SU-DHL-6 (cell line): ENCODE data around the gene RASSF1.

Experiments used
- H2AFZ ChIP-seq: fragments of 200-600 bp; sonication (generic); 2 replicates; pipeline ENCODE4 v1.6.1; 2014; ENCODE audit warnings: low read depth, mild to moderate bottlenecking, moderate library complexity, mixed read lengths, antibody characterized with exemption, low read length; ENCODE audit not compliant: severe bottlenecking
- H3F3A ChIP-seq: fragments of 200-600 bp; shearing (Covaris generic); 2 replicates; pipeline ENCODE4 v1.6.0; 2016; ENCODE audit warnings: antibody characterized with exemption, mild to moderate bottlenecking; ENCODE audit not compliant: insufficient read depth
- H3K27ac ChIP-seq: fragments of 200-600 bp; sonication (generic); 2 replicates; pipeline ENCODE4 v1.5.1; 2016; ENCODE audit warnings: low read depth, mild to moderate bottlenecking, low read length, moderate library complexity, mixed read lengths
- H3K27me3 ChIP-seq: fragments of 200-600 bp; sonication (generic), shearing (Covaris generic); 2 replicates; pipeline ENCODE4 v1.6.0; 2014; ENCODE audit warnings: mild to moderate bottlenecking, low read length
- H3K36me3 ChIP-seq: fragments of 200-600 bp; sonication (generic); 2 replicates; pipeline ENCODE4 v1.6.1; 2014; ENCODE audit warnings: mild to moderate bottlenecking, low read length, mixed read lengths
- H3K4me2 ChIP-seq: fragments of 300-600, 200-600 bp; shearing (Covaris generic), sonication (generic); 2 replicates; pipeline ENCODE4 v1.6.0; 2014; ENCODE audit warnings: low read length, low read depth, mild to moderate bottlenecking; ENCODE audit not compliant: poor library complexity, severe bottlenecking
- H3K4me3 ChIP-seq: fragments of 200-600 bp; sonication (generic); 2 replicates; pipeline ENCODE4 v1.5.1; 2014; ENCODE audit warnings: antibody characterized with exemption, low read length, mild to moderate bottlenecking, mixed read lengths; ENCODE audit not compliant: insufficient read depth, poor library complexity, severe bottlenecking
- H3K79me2 ChIP-seq: fragments of 200-600 bp; sonication (generic); 2 replicates; pipeline ENCODE4 v1.6.1; 2014; ENCODE audit warnings: mild to moderate bottlenecking, low read length, moderate library complexity; ENCODE audit not compliant: insufficient read depth
- H3K9ac ChIP-seq: fragments of 200-600 bp; sonication (generic); 2 replicates; pipeline ENCODE4 v1.7.0; 2014; ENCODE audit warnings: mild to moderate bottlenecking, low read length
- H3K9me2 ChIP-seq: fragments of 200-600 bp; sonication (generic); replicated peaks from 2 replicates; pipeline ENCODE4 v1.6.1; 2014; ENCODE audit warnings: low read length; ENCODE audit not compliant: insufficient read depth
- H3K9me3 ChIP-seq: fragments of 200-600 bp; sonication (generic); 2 replicates; pipeline ENCODE4 v1.6.1; 2014; ENCODE audit warnings: low read length, mixed read lengths; ENCODE audit not compliant: insufficient read depth
- H4K20me1 ChIP-seq: fragments of 200-600 bp; sonication (generic); 2 replicates; pipeline ENCODE4 v1.6.1; 2014; ENCODE audit warnings: low read depth, mild to moderate bottlenecking, antibody characterized with exemption, low read length, moderate library complexity, mixed read lengths
- CTCF ChIP-seq: fragments of 200-600 bp; sonication (generic); IDR thresholded peaks from one replicate; pipeline ENCODE4 v1.5.1; 2017; ENCODE audit warnings: antibody characterized with exemption, mild to moderate bottlenecking, low read length, moderate library complexity; ENCODE audit not compliant: insufficient read depth, poor library complexity, severe bottlenecking
- EZH2phosphoT487 ChIP-seq: fragments of 200-600 bp; sonication (generic), shearing (Covaris generic); conservative IDR thresholded peaks from 2 replicates; pipeline ENCODE4 v1.6.1; 2018; ENCODE audit warnings: mild to moderate bottlenecking, antibody characterized with exemption, low read length, moderate library complexity, mixed read lengths

RASSF1 gene

GRCh38 chr3:50359760-50360110 lies 19.1 kb upstream of the RASSF1 start:
- H3K79me2 ChIP-seq = peaks cover 29% of the 10 kb centered on the region
- no peaks in the 10 kb centered on the region for H3F3A ChIP-seq
- H3K9me3 ChIP-seq = no peaks in the 10 kb centered on the region
- H3K27me3 ChIP-seq = no peaks in the 10 kb centered on the region
- H3K27ac ChIP-seq = no peak overlapping the region
- peak overlapping the region; percentile 92 for H2AFZ ChIP-seq
- peak overlapping the region; percentile 49 for H3K4me3 ChIP-seq
- H3K9ac ChIP-seq = peak overlapping the region; percentile 79; the same call in 1 of the 2 replicates
- peak overlapping the region; percentile 73 for H3K4me2 ChIP-seq
- H4K20me1 ChIP-seq = no peaks in the 10 kb centered on the region
- TF ChIP-seq CTCF (no peak), EZH2phosphoT487 (no peak)
- H3K9me2 ChIP-seq = no peaks in the 10 kb centered on the region
- H3K36me3 ChIP-seq = no peaks in the 10 kb centered on the region

DNA sequence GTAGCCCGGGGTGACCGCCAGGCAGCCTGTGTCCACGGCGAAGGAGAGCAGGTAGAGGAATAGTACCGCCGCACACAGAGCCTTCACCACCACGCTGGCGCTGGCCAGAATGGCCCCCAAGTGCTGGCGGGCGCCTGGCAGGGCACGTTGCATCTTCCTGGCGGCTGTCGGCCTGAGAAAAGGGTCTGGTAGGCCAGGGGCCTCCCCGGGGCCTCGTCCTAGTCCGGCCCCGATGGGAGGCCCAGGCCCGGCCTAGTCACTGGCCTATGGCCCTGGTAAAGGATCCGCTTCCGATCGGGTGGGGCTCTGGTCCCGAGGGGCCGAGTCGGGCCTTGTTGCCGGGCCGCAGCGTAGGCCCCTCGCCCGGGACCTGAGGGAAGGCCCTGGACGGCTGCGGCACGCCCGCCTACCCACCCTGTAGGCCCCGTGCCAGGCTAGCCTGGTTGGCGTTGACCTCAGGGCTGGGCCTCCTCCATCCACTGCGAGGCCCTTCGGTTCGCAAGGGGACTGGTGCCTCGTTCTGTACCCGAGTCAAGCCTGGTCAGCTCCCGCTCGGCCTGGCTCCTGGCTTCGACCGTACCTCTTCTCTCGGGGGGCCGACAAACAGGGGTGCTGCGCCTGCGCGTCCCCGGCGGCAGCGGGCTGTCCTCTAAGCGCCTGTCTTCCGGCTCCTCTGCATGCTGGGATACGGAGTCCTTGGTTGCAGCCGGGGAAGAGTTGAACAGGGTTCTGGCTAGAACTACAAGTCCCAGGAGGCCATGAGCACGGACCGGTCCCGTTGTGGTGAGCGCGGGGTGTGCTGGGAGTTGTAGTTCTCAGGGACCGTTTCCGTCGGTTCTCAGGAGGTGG lies 18.5 kb upstream of the RASSF1 start, which contains the start of gene TMEM115:
TMEM115 (minus strand) TSS at position 611 of the 849 bp plus-strand sequence; CDS start at position 153, 458 bp downstream.
- H3K9me2 ChIP-seq = no peaks in the 10 kb centered on the region
- H3F3A ChIP-seq = no peaks in the 10 kb centered on the region
- H3K79me2 ChIP-seq = peaks cover 29% of the 10 kb centered on the region
- H4K20me1 ChIP-seq = no peaks in the 10 kb centered on the region
- H3K27ac ChIP-seq = peak within 1 kb of the TSS; percentile 19; the same call in 1 of the 2 replicates
- H3K4me2 ChIP-seq = peak within 1 kb of the TSS; percentile 74
- peak within 1 kb of the TSS; percentile 79 for H3K9ac ChIP-seq
- H3K4me3 ChIP-seq = peak within 1 kb of the TSS; percentile 68
- no peak for TF ChIP-seq EZH2phosphoT487
- TF ChIP-seq CTCF = no peak
- H3K36me3 ChIP-seq = no peaks in the 10 kb centered on the region
- H3K27me3 ChIP-seq = no peaks in the 10 kb centered on the region
- no peaks in the 10 kb centered on the region for H3K9me3 ChIP-seq
- H2AFZ ChIP-seq = peak within 1 kb of the TSS; percentile 92

- Histone ChIP-seq H3K36me3 (no peaks in the 10 kb centered on the region), H4K20me1 (no peaks in the 10 kb centered on the region)
Measured at GRCh38 chr3:50358355-50358910, 17.8 kb upstream of the RASSF1 start.

More at GRCh38 chr3:50358355-50358910, 17.8 kb upstream of the RASSF1 start:
- Histone ChIP-seq H3K9me3 (no peaks in the 10 kb centered on the region), H3K9ac (peak overlapping the region; percentile 79), H2AFZ (no peak overlapping the region), H3K4me3 (peak overlapping the region; percentile 68), H3K4me2 (peak overlapping the region; percentile 74), H3K27ac (no peak overlapping the region), H3K9me2 (no peaks in the 10 kb centered on the region), H3K27me3 (no peaks in the 10 kb centered on the region), H3F3A (no peaks in the 10 kb centered on the region), H3K79me2 (peaks cover 29% of the 10 kb centered on the region)
- TF ChIP-seq CTCF = no peak
- TF ChIP-seq EZH2phosphoT487 = no peak
